ENCODE data around the gene C3. TPM values are rescaled to one million over a fixed set of nuclear protein-coding genes. Genes with fewer than 3 reads are reported as not detected.
A peak's percentile ranks its signal among the peaks of the same experiment; 100 is the strongest.

C3 gene
- total RNA-seq, 4 donors from 2014 or later: 89.1 to 548 (median 264) TPM

- H3K4me1 ChIP-seq: peaks cover 0 to 34% (median 24%) of the 10 kb centered on the region in 4 donors
- H3K4me3 ChIP-seq: peak overlapping the region; percentile 67 to 93 (median 86)
- peak; percentile 70 to 91 (median 83) for DNase-seq
- H3K9me3 ChIP-seq: no peaks in the 10 kb centered on the region
- H3K27ac ChIP-seq: peak overlapping the region; percentile 93 to 97 (median 96)
- H3K27me3 ChIP-seq: no peaks in the 10 kb centered on the region
- peak; percentile 54 to 78 (median 62) for TF ChIP-seq CTCF (IDR thresholded peaks at IDR 0.05)
- peak in 1 of 2 donors; percentile 48 for TF ChIP-seq POLR2A (IDR thresholded peaks at IDR 0.05)
- H3K36me3 ChIP-seq: peaks cover 0 to 28% (median 0%) of the 10 kb centered on the region in 3 donors
These were observed 15.9 kb upstream of the C3 start for GRCh38 chr19:6736169-6736916.

GRCh38 chr19:6735181-6735911 is 14.9 kb upstream of the C3 start:
- TF ChIP-seq CTCF (IDR thresholded peaks at IDR 0.05): no peak
- TF ChIP-seq POLR2A (IDR thresholded peaks at IDR 0.05): no peak
- Histone ChIP-seq H3K4me1 (peaks cover 0 to 32% (median 21%) of the 10 kb centered on the region in 4 donors), H3K9me3 (no peaks in the 10 kb centered on the region), H3K27ac (peak overlapping the region in 3 of 4 donors; percentile 93 to 97 (median 96)), H3K36me3 (peaks cover 0 to 33% (median 0%) of the 10 kb centered on the region in 3 donors), H3K27me3 (no peaks in the 10 kb centered on the region), H3K4me3 (no peak overlapping the region)
- DNase-seq: no peak

- H3K27ac ChIP-seq: no peak overlapping the region
- H3K9me3 ChIP-seq: no peaks in the 10 kb centered on the region
- no peak for TF ChIP-seq POLR2A (IDR thresholded peaks at IDR 0.05)
- no peak for TF ChIP-seq CTCF (IDR thresholded peaks at IDR 0.05)
- DNase-seq: no peak
- H3K4me3 ChIP-seq: no peak overlapping the region
- H3K27me3 ChIP-seq: no peaks in the 10 kb centered on the region
- peaks cover 0 to 35% (median 19%) of the 10 kb centered on the region in 4 donors for H3K4me1 ChIP-seq
- peaks cover 0 to 33% (median 0%) of the 10 kb centered on the region in 3 donors for H3K36me3 ChIP-seq
These were observed 13.7 kb upstream of the C3 start for GRCh38 chr19:6734096-6734696.

- Histone ChIP-seq H3K27ac (no peak overlapping the region), H3K9me3 (no peaks in the 10 kb centered on the region), H3K4me1 (peaks cover 0 to 28% (median 14%) of the 10 kb centered on the region in 4 donors), H3K36me3 (peaks cover 0 to 33% (median 0%) of the 10 kb centered on the region in 3 donors), H3K4me3 (no peak overlapping the region), H3K27me3 (no peaks in the 10 kb centered on the region)
- no peak for TF ChIP-seq POLR2A (IDR thresholded peaks at IDR 0.05)
- TF ChIP-seq CTCF (IDR thresholded peaks at IDR 0.05): peak in 3 of 6 experiments; percentile 7 to 11 (median 7)
- no peak for DNase-seq
These were observed 13.1 kb upstream of the C3 start for GRCh38 chr19:6733338-6734095.

GRCh38 chr19:6732803-6733337 is 12.4 kb upstream of the C3 start:
- TF ChIP-seq CTCF (IDR thresholded peaks at IDR 0.05) (no peak), POLR2A (IDR thresholded peaks at IDR 0.05) (no peak)
- peaks cover 0 to 33% (median 0%) of the 10 kb centered on the region in 3 donors for H3K36me3 ChIP-seq

More at GRCh38 chr19:6732803-6733337, 12.4 kb upstream of the C3 start:
- DNase-seq: no peak
- no peak overlapping the region for H3K4me3 ChIP-seq
- no peak overlapping the region for H3K27ac ChIP-seq
- H3K4me1 ChIP-seq: peaks cover 0 to 21% (median 14%) of the 10 kb centered on the region in 4 donors
- no peaks in the 10 kb centered on the region for H3K27me3 ChIP-seq
- no peaks in the 10 kb centered on the region for H3K9me3 ChIP-seq

All from Peyer's patch (tissue), 4 donors.